ENCODE results near the gene STIMATE.

Gene STIMATE

DNA sequence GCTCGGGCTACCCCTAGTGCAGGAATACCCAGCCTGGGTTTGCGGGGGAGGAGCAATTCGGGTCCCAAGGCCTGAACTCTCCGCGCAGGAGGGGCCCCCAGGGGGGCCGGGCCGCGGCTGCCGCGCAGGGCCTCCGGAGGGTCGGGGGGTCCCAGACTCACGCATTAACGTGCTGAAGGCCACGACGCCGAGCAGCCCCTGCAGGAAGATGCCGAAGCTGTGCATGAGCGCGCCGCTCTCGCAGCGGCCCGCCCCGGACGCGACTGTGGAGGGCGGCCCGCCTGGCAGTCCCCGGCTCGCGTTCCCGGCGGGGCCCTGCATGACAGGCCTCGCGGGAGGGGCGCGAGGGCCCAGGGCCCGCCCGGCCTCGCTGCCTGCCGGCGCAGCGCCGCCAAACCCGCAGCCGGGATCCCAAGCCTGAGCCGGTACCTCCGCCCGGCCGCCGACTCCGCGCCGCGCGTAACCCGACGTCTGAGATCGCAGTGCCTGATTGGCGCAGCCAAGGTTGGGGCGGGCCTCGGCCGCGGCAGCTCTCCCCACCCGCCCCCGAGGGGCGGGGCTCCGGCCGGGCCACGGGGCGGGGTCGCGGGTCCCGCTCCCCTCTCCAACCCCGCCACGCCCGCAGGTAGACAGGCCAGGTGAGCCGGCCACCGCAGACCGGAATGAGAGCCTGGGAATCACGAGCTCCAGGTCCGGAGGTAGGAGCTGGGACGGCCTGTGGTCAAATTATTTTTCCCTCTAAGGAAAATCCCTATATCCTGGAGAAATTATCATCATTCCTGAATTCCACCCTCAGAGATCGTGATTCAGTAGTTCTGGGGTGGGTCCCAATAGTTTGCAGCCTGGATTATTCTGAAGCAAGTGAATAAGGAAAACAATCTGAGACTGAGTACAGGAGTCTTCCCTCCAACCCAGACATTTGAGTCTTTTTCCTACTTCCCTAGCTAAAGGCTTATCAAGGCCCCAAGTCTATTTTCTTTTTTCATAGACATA lies at the start of gene STIMATE:
STIMATE (minus strand) TSS at position 419 of the 993 bp plus-strand sequence; CDS start at position 321, 98 bp downstream.
- H2AFZ ChIP-seq (ENCODE audit: low read length) = no peak within 1 kb of the TSS
- peak within 1 kb of the TSS; percentile 81 for H3K9ac ChIP-seq (ENCODE audit: low read length)
- H3F3A ChIP-seq (ENCODE audit: insufficient read depth, low read length) = no peaks in the 10 kb centered on the region
- peaks cover 9% of the 10 kb centered on the region; the same call in 1 of the 2 replicates for H3K36me3 ChIP-seq (ENCODE audit: insufficient read depth, low read length)
- H3K27me3 ChIP-seq (ENCODE audit: insufficient read depth, low read length) = no peaks in the 10 kb centered on the region
- H3K4me3 ChIP-seq (ENCODE audit: low read depth, low read length, poor library complexity, severe bottlenecking) = peak within 1 kb of the TSS; percentile 89
- H3K9me2 ChIP-seq (ENCODE audit: low read depth, low read length) = no peaks in the 10 kb centered on the region
- H3K27ac ChIP-seq (ENCODE audit: low read depth, low read length, poor library complexity, severe bottlenecking) = peak within 1 kb of the TSS; percentile 52
- TF ChIP-seq, protein P1, sequence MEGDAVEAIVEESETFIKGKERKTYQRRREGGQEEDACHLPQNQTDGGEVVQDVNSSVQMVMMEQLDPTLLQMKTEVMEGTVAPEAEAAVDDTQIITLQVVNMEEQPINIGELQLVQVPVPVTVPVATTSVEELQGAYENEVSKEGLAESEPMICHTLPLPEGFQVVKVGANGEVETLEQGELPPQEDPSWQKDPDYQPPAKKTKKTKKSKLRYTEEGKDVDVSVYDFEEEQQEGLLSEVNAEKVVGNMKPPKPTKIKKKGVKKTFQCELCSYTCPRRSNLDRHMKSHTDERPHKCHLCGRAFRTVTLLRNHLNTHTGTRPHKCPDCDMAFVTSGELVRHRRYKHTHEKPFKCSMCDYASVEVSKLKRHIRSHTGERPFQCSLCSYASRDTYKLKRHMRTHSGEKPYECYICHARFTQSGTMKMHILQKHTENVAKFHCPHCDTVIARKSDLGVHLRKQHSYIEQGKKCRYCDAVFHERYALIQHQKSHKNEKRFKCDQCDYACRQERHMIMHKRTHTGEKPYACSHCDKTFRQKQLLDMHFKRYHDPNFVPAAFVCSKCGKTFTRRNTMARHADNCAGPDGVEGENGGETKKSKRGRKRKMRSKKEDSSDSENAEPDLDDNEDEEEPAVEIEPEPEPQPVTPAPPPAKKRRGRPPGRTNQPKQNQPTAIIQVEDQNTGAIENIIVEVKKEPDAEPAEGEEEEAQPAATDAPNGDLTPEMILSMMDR (IDR thresholded peaks at IDR 0.05; ENCODE audit: low read length) = no peak
- no peak for TF ChIP-seq EZH2 (IDR thresholded peaks at IDR 0.05; ENCODE audit: borderline replicate concordance, low read length)
- H3K79me2 ChIP-seq (ENCODE audit: insufficient read depth, low read length) = peaks cover 22% of the 10 kb centered on the region; the same call in 1 of the 2 replicates
- no peaks in the 10 kb centered on the region for H4K20me1 ChIP-seq (ENCODE audit: insufficient read depth, low read length)
- peaks cover 50% of the 10 kb centered on the region for H3K4me1 ChIP-seq (ENCODE audit: insufficient read depth, low read length, severe bottlenecking)
- H3K9me3 ChIP-seq (ENCODE audit: low read length) = no peaks in the 10 kb centered on the region
- peak within 1 kb of the TSS; percentile 100 for H3K4me2 ChIP-seq (ENCODE audit: low read length)

DNA sequence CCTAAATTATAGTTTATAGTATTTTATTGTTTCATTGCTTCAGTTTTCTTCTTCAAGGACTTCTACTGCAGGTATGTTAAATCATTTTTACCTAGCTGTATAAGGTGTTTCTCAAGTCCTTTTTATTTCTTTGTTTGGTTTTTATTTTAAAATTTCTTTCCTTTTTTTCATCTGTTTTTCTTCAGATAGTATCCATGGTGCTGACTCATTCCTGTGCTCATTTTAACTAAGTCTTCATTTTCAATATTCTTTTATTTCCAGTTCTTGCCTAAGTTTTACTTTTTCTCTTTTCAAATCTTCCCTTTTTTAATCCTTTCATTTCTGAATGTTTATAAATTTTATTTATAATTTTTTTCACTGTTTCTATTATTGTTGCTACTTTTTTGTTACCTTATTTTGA lies 42.3 kb upstream of the STIMATE start:
- Histone ChIP-seq H3K36me3 (ENCODE audit: insufficient read depth, low read length) (peaks cover 3% of the 10 kb centered on the region; the same call in 1 of the 2 replicates), H3K27ac (ENCODE audit: low read depth, low read length, poor library complexity, severe bottlenecking) (no peak overlapping the region), H3K4me3 (ENCODE audit: low read depth, low read length, poor library complexity, severe bottlenecking) (no peak overlapping the region), H3F3A (ENCODE audit: insufficient read depth, low read length) (no peaks in the 10 kb centered on the region), H2AFZ (ENCODE audit: low read length) (no peak overlapping the region), H3K4me2 (ENCODE audit: low read length) (no peak overlapping the region), H3K9ac (ENCODE audit: low read length) (no peak overlapping the region), H3K79me2 (ENCODE audit: insufficient read depth, low read length) (no peaks in the 10 kb centered on the region), H3K4me1 (ENCODE audit: insufficient read depth, low read length, severe bottlenecking) (no peaks in the 10 kb centered on the region), H3K9me3 (ENCODE audit: low read length) (no peaks in the 10 kb centered on the region), H3K9me2 (ENCODE audit: low read depth, low read length) (no peaks in the 10 kb centered on the region), H4K20me1 (ENCODE audit: insufficient read depth, low read length) (no peaks in the 10 kb centered on the region), H3K27me3 (ENCODE audit: insufficient read depth, low read length) (no peaks in the 10 kb centered on the region)
- TF ChIP-seq, protein P1 (IDR thresholded peaks at IDR 0.05; ENCODE audit: low read length) = no peak

DNA sequence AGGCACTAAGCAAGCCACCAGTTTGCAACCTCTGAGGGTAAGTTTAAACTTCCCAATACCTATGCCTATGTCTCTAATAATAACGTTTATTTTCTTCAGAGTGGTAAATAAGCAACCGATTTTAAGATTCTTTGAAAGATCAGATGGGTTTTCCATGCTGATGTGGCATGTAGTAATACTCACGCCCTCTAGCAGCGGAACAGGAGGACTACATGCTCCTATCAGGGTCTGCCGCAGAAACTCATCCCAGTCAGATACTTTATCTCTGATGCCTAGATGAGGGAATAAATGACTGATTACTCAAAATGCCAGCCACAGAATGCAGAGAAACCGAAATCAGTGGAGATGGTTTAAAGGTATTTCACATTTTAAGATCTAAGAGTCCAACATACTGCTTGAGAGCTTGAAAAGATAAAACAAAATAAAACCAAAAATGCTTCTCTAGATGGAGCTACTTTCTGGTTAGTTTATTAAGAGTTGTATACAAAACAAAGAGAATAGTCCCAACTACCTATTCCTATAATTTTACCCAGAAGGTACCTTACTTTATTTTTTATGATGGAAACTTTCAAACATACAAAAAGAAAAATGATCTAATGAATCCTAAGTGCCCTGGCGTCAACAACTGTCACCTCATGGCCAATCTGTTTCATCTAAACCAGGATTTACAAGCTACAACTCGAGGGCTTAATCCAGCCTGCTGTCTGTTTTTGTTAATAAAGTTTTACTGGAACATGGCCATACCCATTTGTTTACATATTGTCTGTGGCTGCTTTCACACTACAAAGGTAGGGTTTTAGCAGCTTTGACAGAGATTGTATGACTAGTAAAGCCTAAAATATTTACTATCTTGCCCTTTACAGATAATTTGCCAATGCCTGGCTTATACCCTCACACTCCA lies 37.5 kb upstream of the STIMATE start:
- H3K27ac ChIP-seq (ENCODE audit: low read depth, low read length, poor library complexity, severe bottlenecking) = no peak overlapping the region
- H4K20me1 ChIP-seq (ENCODE audit: insufficient read depth, low read length) = no peaks in the 10 kb centered on the region
- no peaks in the 10 kb centered on the region for H3K9me3 ChIP-seq (ENCODE audit: low read length)
- no peaks in the 10 kb centered on the region for H3K9me2 ChIP-seq (ENCODE audit: low read depth, low read length)
- no peak overlapping the region for H2AFZ ChIP-seq (ENCODE audit: low read length)
- no peak overlapping the region for H3K4me2 ChIP-seq (ENCODE audit: low read length)
- no peaks in the 10 kb centered on the region for H3K27me3 ChIP-seq (ENCODE audit: insufficient read depth, low read length)
- no peaks in the 10 kb centered on the region for H3K79me2 ChIP-seq (ENCODE audit: insufficient read depth, low read length)
- no peak for TF ChIP-seq EZH2 (IDR thresholded peaks at IDR 0.05; ENCODE audit: borderline replicate concordance, low read length)
- TF ChIP-seq, protein P1 (IDR thresholded peaks at IDR 0.05; ENCODE audit: low read length) = peak; percentile 90
- no peaks in the 10 kb centered on the region; the same call in 1 of the 2 replicates for H3F3A ChIP-seq (ENCODE audit: insufficient read depth, low read length)
- H3K36me3 ChIP-seq (ENCODE audit: insufficient read depth, low read length) = peaks cover 4% of the 10 kb centered on the region; the same call in 1 of the 2 replicates
- no peak overlapping the region for H3K9ac ChIP-seq (ENCODE audit: low read length)
- H3K4me1 ChIP-seq (ENCODE audit: insufficient read depth, low read length, severe bottlenecking) = peaks cover 11% of the 10 kb centered on the region
- H3K4me3 ChIP-seq (ENCODE audit: low read depth, low read length, poor library complexity, severe bottlenecking) = no peak overlapping the region
